Skin of body (tissue), 2 donors: ENCODE measurements around the gene RUBCN. TPM values are rescaled to one million over a fixed set of nuclear protein-coding genes. Genes with fewer than 3 reads are reported as not detected.
A peak's percentile ranks its signal among the peaks of the same experiment; 100 is the strongest.

ENCODE experiments used
- DNase-seq: peaks from one replicate; lab custom pipeline; 2025; lab: John Stamatoyannopoulos, UW
- total RNA-seq: library from RNA; depleted of rRNA; stranded (reverse); fragments of >200 nt; gene quantifications from one replicate; pipeline ENCODE4 v1.2.3, GENCODE V29; 2014

Gene RUBCN
- 12.1 TPM for total RNA-seq

- DNase-seq: peak; percentile 95
These were observed at the start of gene RUBCN for GRCh38 chr3:197736491-197737318. TSS of gene RUBCN (minus strand) at chr3:197736904. CDS start at chr3:197736719, 185 bp downstream.

GRCh38 chr3:197784019-197784585, 47.4 kb upstream of the RUBCN start:
- no peak for DNase-seq

GRCh38 chr3:197782230-197782629, 45.5 kb upstream of the RUBCN start:
- no peak for DNase-seq

- no peak for DNase-seq
These were observed 38.6 kb upstream of the RUBCN start for GRCh38 chr3:197775317-197775716.

- DNase-seq: no peak
These were observed 25.1 kb upstream of the RUBCN start for GRCh38 chr3:197761784-197762183.

- no peak for DNase-seq
These were observed 21.8 kb upstream of the RUBCN start for GRCh38 chr3:197758512-197758911.

- DNase-seq: no peak
These were observed 20.0 kb upstream of the RUBCN start for GRCh38 chr3:197756704-197757103.

- no peak for DNase-seq
These were observed 16.6 kb upstream of the RUBCN start for GRCh38 chr3:197753263-197753662.

GRCh38 chr3:197752107-197752506, 15.4 kb upstream of the RUBCN start:
- no peak for DNase-seq

GRCh38 chr3:197750858-197751737, 14.4 kb upstream of the RUBCN start:
- no peak for DNase-seq

- peak; percentile 37 for DNase-seq
These were observed 13.7 kb upstream of the RUBCN start for GRCh38 chr3:197750396-197750831.

- DNase-seq: peak; percentile 87
These were observed 13.1 kb upstream of the RUBCN start, which contains the start of gene FYTTD1 for GRCh38 chr3:197749601-197750395. TSS of gene FYTTD1 (plus strand) at chr3:197749883. CDS start at chr3:197749972, 89 bp downstream.

- peak; percentile 76 for DNase-seq
These were observed 12.6 kb upstream of the RUBCN start for GRCh38 chr3:197749315-197749600.

GRCh38 chr3:197748597-197749314, 12.1 kb upstream of the RUBCN start:
- peak; percentile 30 for DNase-seq

- DNase-seq: no peak
These were observed 10.1 kb upstream of the RUBCN start for GRCh38 chr3:197746801-197747237.

- no peak for DNase-seq
These were observed 9.5 kb upstream of the RUBCN start for GRCh38 chr3:197746209-197746608.

- DNase-seq: no peak
These were observed 6.1 kb upstream of the RUBCN start for GRCh38 chr3:197742787-197743186.

GRCh38 chr3:197737749-197738462, 1.2 kb upstream of the RUBCN start:
- no peak for DNase-seq

GRCh38 chr3:197737319-197737649, 580 bp upstream of the RUBCN start:
- DNase-seq: no peak

- no peak for DNase-seq
These were observed 654 bp downstream of the RUBCN start for GRCh38 chr3:197736010-197736490.
